Kidney tubule cell (primary cell): ENCODE measurements around the gene THAP8.
A peak's percentile ranks its signal among the peaks of the same experiment; 100 is the strongest.

ENCODE experiments used
- DNase-seq: peaks from one replicate; pipeline ENCODE4 v3.0.0-alpha.2; 2018; ENCODE audit warnings: low spot score

THAP8 gene

GRCh38 chr19:36030264-36031148, 23.6 kb downstream of the THAP8 start:
- peak; percentile 61 for DNase-seq

GRCh38 chr19:36028313-36029041, 25.6 kb downstream of the THAP8 start:
- no peak for DNase-seq

- DNase-seq: no peak
Observed at GRCh38 chr19:36027696-36028095, 26.4 kb downstream of the THAP8 start.

GRCh38 chr19:36026091-36026876, 27.8 kb downstream of the THAP8 start:
- no peak for DNase-seq

GRCh38 chr19:36025541-36025940, 28.5 kb downstream of the THAP8 start:
- DNase-seq: no peak

- DNase-seq: no peak
Observed at GRCh38 chr19:36023432-36023831, 30.7 kb downstream of the THAP8 start.

- DNase-seq: no peak
Observed at GRCh38 chr19:36019061-36019670, 34.9 kb downstream of the THAP8 start.

GRCh38 chr19:36014012-36014924, 39.8 kb downstream of the THAP8 start, which contains the start of gene ALKBH6:
ALKBH6 (minus strand) TSS chr19:36014213; CDS start chr19:36013397, 816 bp downstream.
- DNase-seq: peak; percentile 99

GRCh38 chr19:36013280-36014011, 40.6 kb downstream of the THAP8 start:
- DNase-seq: no peak

- DNase-seq: no peak
Observed at GRCh38 chr19:36010402-36010801, 43.7 kb downstream of the THAP8 start.

GRCh38 chr19:36009633-36010379, 44.3 kb downstream of the THAP8 start:
- DNase-seq: no peak

- peak; percentile 62 for DNase-seq
Observed at GRCh38 chr19:36009220-36009619, 44.9 kb downstream of the THAP8 start.

- peak; percentile 74 for DNase-seq
Observed at GRCh38 chr19:36008336-36008978, 45.6 kb downstream of the THAP8 start, which contains the start of gene SYNE4. SYNE4 (minus strand) TSS chr19:36008813; CDS start chr19:36008681, 132 bp downstream.

- DNase-seq: no peak
Observed at GRCh38 chr19:36006955-36007354, 47.1 kb downstream of the THAP8 start.

GRCh38 chr19:36003284-36003683, 50.8 kb downstream of the THAP8 start:
- DNase-seq: no peak

GRCh38 chr19:36001605-36002004, 52.5 kb downstream of the THAP8 start:
- DNase-seq: no peak

GRCh38 chr19:35996777-35997176, 57.3 kb downstream of the THAP8 start:
- DNase-seq: no peak
